Pancreas (tissue), 10 donors: ENCODE measurements around the gene ERAL1. TPM values are rescaled to one million over a fixed set of nuclear protein-coding genes. Genes with fewer than 3 reads are reported as not detected.

Source experiments
- ATAC-seq, 4 donors: fragments of 200-7000 bp; cut with Tn5 transposase; one replicate each; pipeline versions ENCODE4 v1.8.0 to v1.9.1; 2020; ENCODE audit warnings: mild to moderate bottlenecking in 4 of 4, moderate library complexity in 4 of 4
- DNase-seq, 6 donors: peaks; one replicate each; pipeline ENCODE4 v3.0.0-alpha.2; 2020
- FAIRE-seq: peaks from 2 replicates; lab custom pipeline; 2012; peaks lifted over from hg19 to GRCh38; lab: Jason Lieb, UNC
- H3K27ac ChIP-seq, 4 donors: fragments of 200-600 bp; sonication (generic); 1 replicate in 3 of 4; 2 replicates in 1 of 4; pipeline versions ENCODE4 v1.5.0 to v1.8.0; 2020
- H3K27me3 ChIP-seq, 4 donors: fragments of 200-600 bp; one replicate each; pipeline ENCODE4 v1.8.0; 2021
- H3K36me3 ChIP-seq, 3 donors: fragments of 200-600 bp; sonication (generic) in 1 of 3; one replicate each; pipeline versions ENCODE4 v1.5.0 to v1.8.0; 2020 to 2021
- H3K4me1 ChIP-seq, 3 donors: fragments of 200-600 bp; one replicate each; pipeline ENCODE4 v1.8.0; 2021
- H3K4me3 ChIP-seq, 4 donors: fragments of 200-600 bp; sonication (generic) in 2 of 4; one replicate each; pipeline versions ENCODE4 v1.5.0 to v1.8.0; 2020 to 2021
- H3K9me3 ChIP-seq, 4 donors: fragments of 200-600 bp; one replicate each; pipeline ENCODE4 v1.8.0; 2021
- CTCF ChIP-seq, 4 donors: fragments of 200-600 bp; sonication (generic) in 3 of 4; IDR thresholded peaks; one replicate each; pipeline versions ENCODE4 v1.5.0 to v1.8.0; 2021; ENCODE audit warnings: antibody characterized with exemption in 4 of 4
- WGBS, 2 donors: extraction: QIAGEN DNeasy Blood & Tissue Kit; methylation state at CpG; one replicate each; pipeline ENCODE4 v1.1.7; 2013; 5-methylcytosine and 5-hydroxymethylcytosine counted together
- intact Hi-C, 3 donors: fragments of 100-400 bp; cut with DNase I; formaldehyde crosslinking; loops; one replicate each; pipeline versions ENCODE4 v1.11.1 to v1.14.2; 2022
- polyA plus RNA-seq, 2 donors: library from polyadenylated mRNA; stranded (reverse); fragments of 200-250 nt; gene quantifications; one replicate each; pipeline ENCODE4 v1.2.3, GENCODE V29; 2013
- total RNA-seq, 6 donors: library from RNA; stranded (reverse); fragmentation: NEBNext Ultra II Directional in 4 of 6; extraction: Animal tissue kit (Norgen Biotek cat#: 25700) in 4 of 6; gene quantifications; one replicate each; pipeline versions ENCODE4 v1.2.1 to v1.2.4, GENCODE V29; 2021 to 2023
- donor health status: healthy with polysubstance abuse.
- donor health status: DM: no; HTN: no; CAD: no; lungs with moderate emphysema.
- donor health status: DM: no; HTN: no; CAD: no.
- donor health status: control.
- donor health status: control.
- donor health status: Bipolar disorder and iron deficiency.
- donor health status: DM: yes; HTN: yes; CAD: no.
- donor health status: DM: no; HTN: no; CAD: no.
- donor health status: DM: no; HTN: no; CAD: no.
- donor health status: DM: yes; HTN: yes; CAD: no.

The ERAL1 gene
- total and polyA plus RNA-seq, 8 donors = 11.7 to 36.8 (median 17.1) TPM

- ATAC-seq (no peak), FAIRE-seq (no peak), DNase-seq (peak in 1 of 6 donors; percentile 9)
- H3K36me3 ChIP-seq = peaks cover 0 to 20% (median 0%) of the 10 kb centered on the region in 3 donors
- intact Hi-C loops = no loop called here
- H3K4me3 ChIP-seq = no peak overlapping the region
- H3K27ac ChIP-seq = no peak overlapping the region
- no peaks in the 10 kb centered on the region for H3K9me3 ChIP-seq
- TF ChIP-seq CTCF (IDR thresholded peaks at IDR 0.05) = no peak
- no peaks in the 10 kb centered on the region for H3K27me3 ChIP-seq
- H3K4me1 ChIP-seq = peaks cover 0 to 5% (median 4%) of the 10 kb centered on the region in 3 donors
- WGBS, 2 donors = 95 to 97% methylated on average over 3 of the region's 3 CpGs
These were observed 3.3 kb downstream of the ERAL1 start for GRCh38 chr17:28857905-28858800.

GRCh38 chr17:28858801-28859355 is 4.1 kb downstream of the ERAL1 start:
- WGBS, 2 donors = 43 to 62% methylated on average over 2 of the region's 2 CpGs
- no peak for FAIRE-seq
- intact Hi-C loops = no loop called here

GRCh38 chr17:28860363-28860808 is 5.6 kb downstream of the ERAL1 start:
- Histone ChIP-seq H3K9me3 (no peaks in the 10 kb centered on the region), H3K4me3 (no peak overlapping the region), H3K36me3 (peaks cover 0 to 20% (median 0%) of the 10 kb centered on the region in 3 donors), H3K27ac (no peak overlapping the region), H3K27me3 (no peaks in the 10 kb centered on the region), H3K4me1 (peaks cover 0 to 4% (median 3%) of the 10 kb centered on the region in 3 donors)
- ATAC-seq (no peak), FAIRE-seq (no peak), DNase-seq (peak in 1 of 6 donors; percentile 19)
- intact Hi-C loops = no loop called here
- WGBS, 2 donors = 95 to 96% methylated on average over 4 of the region's 4 CpGs
- TF ChIP-seq CTCF (IDR thresholded peaks at IDR 0.05) = no peak

More at GRCh38 chr17:28858801-28859355, 4.1 kb downstream of the ERAL1 start:
- peaks cover 0 to 5% (median 4%) of the 10 kb centered on the region in 3 donors for H3K4me1 ChIP-seq
- ATAC-seq (no peak), DNase-seq (peak in 1 of 6 donors; percentile 13)
- no peak overlapping the region for H3K4me3 ChIP-seq
- H3K36me3 ChIP-seq = peaks cover 0 to 20% (median 0%) of the 10 kb centered on the region in 3 donors
- H3K27me3 ChIP-seq = no peaks in the 10 kb centered on the region
- H3K27ac ChIP-seq = no peak overlapping the region
- no peak for TF ChIP-seq CTCF (IDR thresholded peaks at IDR 0.05)
- H3K9me3 ChIP-seq = no peaks in the 10 kb centered on the region

- intact Hi-C loops = no loop called here
- 71 to 73% methylated on average over 8 of the region's 8 CpGs for WGBS, 2 donors
- DNase-seq (peak in 1 of 6 donors; percentile 24), FAIRE-seq (no peak), ATAC-seq (peak in 1 of 4 donors; percentile 19)
- H3K27me3 ChIP-seq = no peaks in the 10 kb centered on the region
- no peak overlapping the region for H3K27ac ChIP-seq
- no peak for TF ChIP-seq CTCF (IDR thresholded peaks at IDR 0.05)
- H3K36me3 ChIP-seq = peaks cover 0 to 20% (median 0%) of the 10 kb centered on the region in 3 donors
- H3K4me1 ChIP-seq = no peaks in the 10 kb centered on the region
- no peak overlapping the region for H3K4me3 ChIP-seq
- H3K9me3 ChIP-seq = no peaks in the 10 kb centered on the region
These were observed 6.8 kb downstream of the ERAL1 start for GRCh38 chr17:28861393-28862203.
